Gastroesophageal sphincter (tissue), 3 donors: ENCODE measurements around the gene TBC1D4.

ENCODE experiments used
- EP300 ChIP-seq: sonication (generic); formaldehyde crosslinking; IDR thresholded peaks from one replicate; pipeline ENCODE4 v1.6.1; 2017; ENCODE audit warnings: antibody characterized with exemption, mild to moderate bottlenecking
- POLR2AphosphoS5 ChIP-seq: sonication (generic); formaldehyde crosslinking; IDR thresholded peaks from one replicate; pipeline ENCODE4 v1.6.1; 2017; ENCODE audit warnings: antibody characterized with exemption
- TF ChIP-seq, protein P1 (sequence below), 4 experiments: fragments of 200-600 bp in 2 of 4; fragments of 450-650 bp in 2 of 4; sonication (generic) in 1 of 4; IDR thresholded peaks; one replicate each; pipeline ENCODE4 v1.5.1; 2017 to 2019; ENCODE audit warnings: antibody characterized with exemption in 4 of 4, mild to moderate bottlenecking in 2 of 4, moderate library complexity in 2 of 4

DNA sequence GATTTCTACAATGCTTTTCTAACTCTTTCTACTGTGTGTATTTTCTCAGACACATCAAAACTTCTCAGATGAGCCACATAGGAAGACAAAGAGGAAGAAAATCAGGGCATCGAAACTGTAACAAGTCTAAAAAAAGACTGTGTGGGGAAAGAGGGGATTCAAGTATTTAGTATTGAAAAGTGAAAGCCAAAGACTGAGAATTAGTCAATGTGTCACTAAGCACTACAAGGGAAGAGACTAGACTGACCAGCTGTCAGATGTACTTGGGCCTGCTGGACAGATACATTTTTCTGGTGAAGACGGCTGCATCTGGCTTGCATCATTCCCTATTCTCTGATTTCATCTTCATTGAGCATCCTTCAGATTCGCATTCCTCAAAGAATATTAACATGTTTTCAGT lies 30.3 kb upstream of the TBC1D4 start:
- TF ChIP-seq, protein P1, sequence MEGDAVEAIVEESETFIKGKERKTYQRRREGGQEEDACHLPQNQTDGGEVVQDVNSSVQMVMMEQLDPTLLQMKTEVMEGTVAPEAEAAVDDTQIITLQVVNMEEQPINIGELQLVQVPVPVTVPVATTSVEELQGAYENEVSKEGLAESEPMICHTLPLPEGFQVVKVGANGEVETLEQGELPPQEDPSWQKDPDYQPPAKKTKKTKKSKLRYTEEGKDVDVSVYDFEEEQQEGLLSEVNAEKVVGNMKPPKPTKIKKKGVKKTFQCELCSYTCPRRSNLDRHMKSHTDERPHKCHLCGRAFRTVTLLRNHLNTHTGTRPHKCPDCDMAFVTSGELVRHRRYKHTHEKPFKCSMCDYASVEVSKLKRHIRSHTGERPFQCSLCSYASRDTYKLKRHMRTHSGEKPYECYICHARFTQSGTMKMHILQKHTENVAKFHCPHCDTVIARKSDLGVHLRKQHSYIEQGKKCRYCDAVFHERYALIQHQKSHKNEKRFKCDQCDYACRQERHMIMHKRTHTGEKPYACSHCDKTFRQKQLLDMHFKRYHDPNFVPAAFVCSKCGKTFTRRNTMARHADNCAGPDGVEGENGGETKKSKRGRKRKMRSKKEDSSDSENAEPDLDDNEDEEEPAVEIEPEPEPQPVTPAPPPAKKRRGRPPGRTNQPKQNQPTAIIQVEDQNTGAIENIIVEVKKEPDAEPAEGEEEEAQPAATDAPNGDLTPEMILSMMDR (IDR thresholded peaks at IDR 0.05): no peak
- TF ChIP-seq POLR2AphosphoS5: no peak
- TF ChIP-seq EP300: no peak
